Right lobe of liver (tissue), 6 donors: ENCODE results near the gene CAND2. TPM values are rescaled to one million over a fixed set of nuclear protein-coding genes. Genes with fewer than 3 reads are reported as not detected.

Source experiments
- ATAC-seq, 4 donors: fragments of 200-7000 bp; cut with Tn5 transposase; one replicate each; pipeline ENCODE4 v1.9.1; 2020; ENCODE audit warnings: mild to moderate bottlenecking in 4 of 4, moderate library complexity in 4 of 4
- DNase-seq, 3 donors: peaks; one replicate each; pipeline ENCODE4 v3.0.0-alpha.2; 2020
- H3K27ac ChIP-seq, 3 donors: fragments of 200-600 bp; one replicate each; pipeline ENCODE4 v1.8.0; 2022
- H3K27me3 ChIP-seq, 2 donors: fragments of 200-600 bp; one replicate each; pipeline ENCODE4 v1.8.0; 2022
- H3K36me3 ChIP-seq, 4 donors: fragments of 200-600 bp; sonication (generic) in 1 of 4; one replicate each; pipeline versions ENCODE4 v1.5.1 to v1.8.0; 2017 to 2022; ENCODE audit warnings: control low read depth in 1 of 4
- H3K4me1 ChIP-seq, 4 donors: fragments of 200-600 bp; sonication (generic) in 1 of 4; one replicate each; pipeline versions ENCODE4 v1.5.1 to v1.8.0; 2017 to 2022; ENCODE audit warnings: control low read depth in 1 of 4
- H3K4me3 ChIP-seq, 3 donors: fragments of 200-600 bp; one replicate each; pipeline ENCODE4 v1.8.0; 2022
- H3K9me3 ChIP-seq, 4 donors: fragments of 200-600 bp; sonication (generic) in 1 of 4; one replicate each; pipeline versions ENCODE4 v1.5.1 to v1.8.0; 2017 to 2022; ENCODE audit warnings: control low read depth in 1 of 4
- POLR2A ChIP-seq: fragments of 450-650 bp; IDR thresholded peaks from one replicate; pipeline ENCODE4 v1.6.1; 2017; ENCODE audit warnings: antibody characterized with exemption, mild to moderate bottlenecking
- WGBS: methylation state at CpG from one replicate; pipeline ENCODE4 v1.1.6; 2018; ENCODE audit warnings: low coverage, low lambda C conversion rate; ENCODE audit not compliant: insufficient coverage; ENCODE audit errors: missing lambda C conversion rate; 5-methylcytosine and 5-hydroxymethylcytosine counted together
- intact Hi-C, 2 donors: fragments of 100-400 bp; cut with DNase I; formaldehyde crosslinking; loops; one replicate each; pipeline versions ENCODE4 v1.11.2 to v1.14.1; 2022
- total RNA-seq, 6 experiments: library from RNA; depleted of rRNA in 2 of 6; stranded (reverse); fragments of >200 nt in 2 of 6; fragmentation: NEBNext Ultra II Directional in 3 of 6; extraction: Animal tissue kit (Norgen Biotek cat#: 25700) in 3 of 6; gene quantifications; one replicate each; pipeline versions ENCODE4 v1.1.0 to v1.2.4, GENCODE V29; 2016 to 2023
- TF ChIP-seq, protein P1 (sequence below), 4 donors: fragments of 200-600 bp in 3 of 4; fragments of 450-650 bp in 1 of 4; IDR thresholded peaks; one replicate each; pipeline versions ENCODE4 v1.5.1 to v1.8.0; 2016 to 2022; ENCODE audit warnings: antibody characterized with exemption in 4 of 4, mild to moderate bottlenecking in 2 of 4
- donor health status: DM: no; HTN: yes; CAD: no.
- donor health status: DM: no; HTN: no; CAD: no.
- donor health status: DM: no; HTN: no; CAD: no.
- donor health status: DM: no; HTN: yes; CAD: no.
- donor health status: DM: no; HTN: yes; CAD: no.

Gene CAND2
- total RNA-seq, 6 experiments from 2014 or later, result 0.61 to 4.4 (median 0.77) TPM

GRCh38 chr3:12809435-12809834 lies 13.0 kb downstream of the CAND2 start:
- intact Hi-C loops, result no loop called here
- Histone ChIP-seq H3K4me3 (peak overlapping the region; percentile 40 to 57 (median 56)), H3K27me3 (no peaks in the 10 kb centered on the region), H3K4me1 (no peaks in the 10 kb centered on the region), H3K36me3 (no peaks in the 10 kb centered on the region), H3K9me3 (no peaks in the 10 kb centered on the region), H3K27ac (peak overlapping the region; percentile 20 to 59 (median 39))
- DNase-seq (no peak), ATAC-seq (no peak)
- TF ChIP-seq, protein P1, sequence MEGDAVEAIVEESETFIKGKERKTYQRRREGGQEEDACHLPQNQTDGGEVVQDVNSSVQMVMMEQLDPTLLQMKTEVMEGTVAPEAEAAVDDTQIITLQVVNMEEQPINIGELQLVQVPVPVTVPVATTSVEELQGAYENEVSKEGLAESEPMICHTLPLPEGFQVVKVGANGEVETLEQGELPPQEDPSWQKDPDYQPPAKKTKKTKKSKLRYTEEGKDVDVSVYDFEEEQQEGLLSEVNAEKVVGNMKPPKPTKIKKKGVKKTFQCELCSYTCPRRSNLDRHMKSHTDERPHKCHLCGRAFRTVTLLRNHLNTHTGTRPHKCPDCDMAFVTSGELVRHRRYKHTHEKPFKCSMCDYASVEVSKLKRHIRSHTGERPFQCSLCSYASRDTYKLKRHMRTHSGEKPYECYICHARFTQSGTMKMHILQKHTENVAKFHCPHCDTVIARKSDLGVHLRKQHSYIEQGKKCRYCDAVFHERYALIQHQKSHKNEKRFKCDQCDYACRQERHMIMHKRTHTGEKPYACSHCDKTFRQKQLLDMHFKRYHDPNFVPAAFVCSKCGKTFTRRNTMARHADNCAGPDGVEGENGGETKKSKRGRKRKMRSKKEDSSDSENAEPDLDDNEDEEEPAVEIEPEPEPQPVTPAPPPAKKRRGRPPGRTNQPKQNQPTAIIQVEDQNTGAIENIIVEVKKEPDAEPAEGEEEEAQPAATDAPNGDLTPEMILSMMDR (IDR thresholded peaks at IDR 0.05), result no peak
- TF ChIP-seq POLR2A, result no peak
- WGBS, result 91% methylated on average over 4 of the region's 5 CpGs

DNA sequence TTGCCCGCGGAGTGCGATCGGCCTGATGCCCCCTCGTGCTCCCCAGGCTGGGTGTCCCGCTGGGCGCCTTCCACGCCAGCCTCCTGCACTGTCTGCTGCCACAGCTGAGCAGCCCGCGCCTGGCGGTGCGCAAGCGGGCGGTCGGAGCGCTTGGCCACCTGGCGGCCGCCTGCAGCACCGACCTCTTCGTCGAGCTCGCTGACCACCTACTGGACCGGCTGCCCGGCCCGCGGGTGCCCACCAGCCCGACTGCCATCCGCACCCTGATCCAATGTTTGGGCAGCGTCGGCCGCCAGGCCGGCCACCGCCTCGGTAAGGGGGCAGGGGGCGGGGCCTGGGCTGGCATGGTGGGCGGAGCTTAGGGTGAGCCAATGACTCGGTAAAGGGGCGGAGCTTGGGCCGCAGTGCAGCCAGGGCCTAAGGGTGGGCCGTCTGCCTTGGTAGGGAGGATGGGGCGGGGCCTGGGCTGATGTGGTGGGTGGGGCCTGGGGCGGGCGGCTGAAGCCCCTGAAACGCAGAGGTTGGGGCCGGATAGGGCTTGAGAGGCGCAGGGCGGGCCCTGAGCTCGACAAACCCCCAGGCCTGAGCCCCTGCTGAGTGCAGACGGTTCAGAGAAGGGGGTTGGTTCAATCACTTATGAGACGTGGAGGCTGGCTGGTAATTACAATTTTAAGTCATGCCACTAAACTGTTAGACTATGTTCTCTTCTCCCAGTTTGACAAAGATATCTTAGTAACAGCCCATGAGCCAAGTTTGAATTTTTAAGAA lies 13.7 kb downstream of the CAND2 start:
- 0% methylated on average over 6 of the region's 50 CpGs for WGBS
- H3K4me3 ChIP-seq, result peak overlapping the region; percentile 40 to 57 (median 56)
- no peaks in the 10 kb centered on the region for H3K27me3 ChIP-seq
- peak overlapping the region; percentile 20 to 59 (median 39) for H3K27ac ChIP-seq
- H3K4me1 ChIP-seq, result no peaks in the 10 kb centered on the region
- no peaks in the 10 kb centered on the region for H3K9me3 ChIP-seq
- intact Hi-C loops, result no loop called here
- peak; percentile 99 to 100 (median 99) for ATAC-seq
- peak; percentile 40 for TF ChIP-seq POLR2A
- TF ChIP-seq, protein P1 (IDR thresholded peaks at IDR 0.05), result peak; percentile 44 to 94 (median 54)
- DNase-seq, result peak; percentile 97 to 98 (median 98)
- H3K36me3 ChIP-seq, result no peaks in the 10 kb centered on the region

- no peaks in the 10 kb centered on the region for H3K27me3 ChIP-seq
- intact Hi-C loops, result no loop called here
- H3K9me3 ChIP-seq, result no peaks in the 10 kb centered on the region
- TF ChIP-seq POLR2A, result no peak
- TF ChIP-seq, protein P1 (IDR thresholded peaks at IDR 0.05), result no peak
- H3K36me3 ChIP-seq, result no peaks in the 10 kb centered on the region
- no peaks in the 10 kb centered on the region for H3K4me1 ChIP-seq
- no peak for ATAC-seq
- no peak for DNase-seq
- 25% methylated on average over 1 of the region's 5 CpGs for WGBS
- H3K4me3 ChIP-seq, result no peak overlapping the region
- H3K27ac ChIP-seq, result no peak overlapping the region
Measured at GRCh38 chr3:12810961-12811360, 14.5 kb downstream of the CAND2 start.

DNA sequence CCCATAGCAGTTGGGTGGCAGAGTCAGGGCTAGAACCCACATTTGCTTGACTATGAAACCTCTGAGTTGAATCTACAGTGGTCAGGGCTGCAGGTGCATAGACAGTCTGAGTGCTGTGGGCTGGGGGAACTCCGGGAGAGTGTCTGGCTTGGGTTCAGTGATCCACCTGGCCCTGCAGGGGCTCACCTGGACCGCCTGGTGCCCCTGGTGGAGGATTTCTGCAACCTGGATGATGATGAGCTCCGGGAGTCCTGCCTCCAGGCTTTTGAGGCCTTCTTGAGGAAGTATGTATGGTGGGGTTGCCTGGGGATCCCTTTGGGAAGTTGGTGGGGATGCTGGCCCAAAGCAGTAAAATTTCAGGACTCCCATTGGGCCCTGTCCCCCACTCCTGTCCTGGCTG lies 16.3 kb downstream of the CAND2 start:
- Histone ChIP-seq H3K27ac (no peak overlapping the region), H3K36me3 (no peaks in the 10 kb centered on the region), H3K27me3 (no peaks in the 10 kb centered on the region), H3K9me3 (no peaks in the 10 kb centered on the region), H3K4me1 (no peaks in the 10 kb centered on the region), H3K4me3 (no peak overlapping the region)
- 80% methylated on average over 2 of the region's 3 CpGs for WGBS
- ATAC-seq, result no peak
- DNase-seq, result no peak
- intact Hi-C loops, result no loop called here
- TF ChIP-seq POLR2A, result no peak
- TF ChIP-seq, protein P1 (IDR thresholded peaks at IDR 0.05), result no peak
